Stimulated activated naive CD8-positive, alpha-beta T cell treated with anti-CD3 and anti-CD28 coated beads, Interleukin-15, amount 100 ng/mL, for 72 hours (primary cell): Measurements from ENCODE around the gene MIR17HG.
A peak's percentile ranks its signal among the peaks of the same experiment; 100 is the strongest.

Experiments
- ATAC-seq: fragments of 150-1000 bp; cut with Tn5 transposase; 2 replicates; pipeline ENCODE4 v1.10.0; 2021; ENCODE audit warnings: mild to moderate bottlenecking, moderate library complexity
- DNase-seq, 2 donors: peaks; one replicate each; pipeline ENCODE4 v3.0.0; 2021 to 2022
- H3K27ac Mint-ChIP-seq, 2 donors: one replicate each; pipeline ENCODE4 v1.8.0; 2022; ENCODE audit warnings: mild to moderate bottlenecking in 2 of 2, mixed read lengths in 2 of 2, moderate library complexity in 2 of 2
- H3K27me3 Mint-ChIP-seq: one replicate; pipeline ENCODE4 v1.8.0; 2022; ENCODE audit warnings: mixed read lengths
- H3K4me1 Mint-ChIP-seq: one replicate; pipeline ENCODE4 v1.8.0; 2022; ENCODE audit warnings: mild to moderate bottlenecking, mixed read lengths
- H3K4me3 Mint-ChIP-seq, 2 donors: one replicate each; pipeline ENCODE4 v1.8.0; 2022; ENCODE audit warnings: mild to moderate bottlenecking in 2 of 2, mixed read lengths in 2 of 2, moderate library complexity in 1 of 2
- H3K9me3 Mint-ChIP-seq, 2 donors: one replicate each; pipeline ENCODE4 v1.8.0; 2022; ENCODE audit warnings: mixed read lengths in 2 of 2

MIR17HG gene

DNA sequence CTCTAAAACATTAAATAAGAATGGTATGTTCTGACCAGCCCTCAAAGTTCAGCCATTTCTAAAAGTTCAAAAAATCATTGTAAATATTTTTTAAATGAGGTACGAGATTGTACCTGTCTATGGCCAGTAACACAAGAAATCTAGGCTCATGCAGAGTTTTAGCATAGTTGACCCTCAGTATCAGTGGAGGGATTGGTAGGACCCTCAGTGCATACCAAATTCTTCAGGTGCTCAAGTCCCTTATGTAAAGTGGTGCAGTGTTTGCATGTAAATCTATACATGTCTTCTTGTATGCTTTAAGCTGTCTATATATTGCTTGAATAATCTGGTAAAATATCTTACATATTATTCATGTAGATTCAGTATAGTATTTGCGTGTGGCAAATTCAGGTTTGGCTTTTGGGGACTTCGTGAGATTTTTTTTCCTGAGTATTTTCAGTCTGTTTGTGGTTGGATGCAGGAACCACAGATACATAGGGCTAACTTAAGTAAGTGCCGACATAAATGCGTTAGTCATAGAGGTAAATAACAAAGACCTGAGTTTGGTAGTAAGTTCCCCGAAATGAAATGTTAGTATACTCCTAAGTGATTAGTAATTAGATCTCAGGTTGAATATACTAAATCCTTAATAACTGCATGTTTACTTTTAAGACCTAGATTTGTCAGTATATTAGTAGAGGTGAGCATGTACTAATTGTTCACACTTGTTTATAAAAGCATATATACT is 7.8 kb downstream of the MIR17HG start:
- no peak overlapping the region for H3K4me3 Mint-ChIP-seq
- ATAC-seq (no peak), DNase-seq (no peak)
- peaks cover 45% of the 10 kb centered on the region for H3K4me1 Mint-ChIP-seq
- no peaks in the 10 kb centered on the region for H3K27me3 Mint-ChIP-seq
- no peaks in the 10 kb centered on the region for H3K9me3 Mint-ChIP-seq
- no peak overlapping the region for H3K27ac Mint-ChIP-seq

- peaks cover 37% of the 10 kb centered on the region for H3K4me1 Mint-ChIP-seq
- no peak overlapping the region for H3K27ac Mint-ChIP-seq
Observed at GRCh38 chr13:91355826-91356710, 8.6 kb downstream of the MIR17HG start.

GRCh38 chr13:91356919-91357612 is 9.6 kb downstream of the MIR17HG start:
- no peaks in the 10 kb centered on the region for H3K27me3 Mint-ChIP-seq
- no peak overlapping the region for H3K4me3 Mint-ChIP-seq
- H3K9me3 Mint-ChIP-seq: no peaks in the 10 kb centered on the region
- no peak for DNase-seq
- peak overlapping the region in 1 of 2 donors; percentile 59 for H3K27ac Mint-ChIP-seq
- H3K4me1 Mint-ChIP-seq: peaks cover 31% of the 10 kb centered on the region
- ATAC-seq: no peak

More at GRCh38 chr13:91355826-91356710, 8.6 kb downstream of the MIR17HG start:
- ATAC-seq (no peak), DNase-seq (no peak)
- no peaks in the 10 kb centered on the region for H3K27me3 Mint-ChIP-seq
- H3K4me3 Mint-ChIP-seq: no peak overlapping the region
- no peaks in the 10 kb centered on the region for H3K9me3 Mint-ChIP-seq

GRCh38 chr13:91357613-91358386 is 10.3 kb downstream of the MIR17HG start:
- peaks cover 31% of the 10 kb centered on the region for H3K4me1 Mint-ChIP-seq
- H3K4me3 Mint-ChIP-seq: no peak overlapping the region
- no peak overlapping the region for H3K27ac Mint-ChIP-seq
- ATAC-seq (no peak), DNase-seq (no peak)
- H3K9me3 Mint-ChIP-seq: no peaks in the 10 kb centered on the region
- H3K27me3 Mint-ChIP-seq: no peaks in the 10 kb centered on the region

GRCh38 chr13:91358387-91358782 is 10.9 kb downstream of the MIR17HG start:
- Mint-ChIP-seq H3K27ac (no peak overlapping the region), H3K27me3 (no peaks in the 10 kb centered on the region), H3K9me3 (no peaks in the 10 kb centered on the region), H3K4me1 (peaks cover 29% of the 10 kb centered on the region), H3K4me3 (no peak overlapping the region)
- DNase-seq (no peak), ATAC-seq (no peak)

GRCh38 chr13:91359111-91359510 is 11.6 kb downstream of the MIR17HG start:
- H3K27me3 Mint-ChIP-seq: no peaks in the 10 kb centered on the region

GRCh38 chr13:91359631-91360030 is 12.1 kb downstream of the MIR17HG start:
- Mint-ChIP-seq H3K4me3 (no peak overlapping the region), H3K4me1 (peaks cover 20% of the 10 kb centered on the region), H3K27ac (no peak overlapping the region), H3K27me3 (no peaks in the 10 kb centered on the region), H3K9me3 (no peaks in the 10 kb centered on the region)
- no peak for DNase-seq
- ATAC-seq: no peak

More at GRCh38 chr13:91359111-91359510, 11.6 kb downstream of the MIR17HG start:
- H3K27ac Mint-ChIP-seq: no peak overlapping the region
- H3K4me1 Mint-ChIP-seq: peaks cover 22% of the 10 kb centered on the region
- no peak for DNase-seq
- H3K4me3 Mint-ChIP-seq: no peak overlapping the region
- peak; percentile 40 for ATAC-seq
- no peaks in the 10 kb centered on the region for H3K9me3 Mint-ChIP-seq

GRCh38 chr13:91360246-91360751 is 12.8 kb downstream of the MIR17HG start:
- ATAC-seq: no peak
- no peaks in the 10 kb centered on the region for H3K9me3 Mint-ChIP-seq
- H3K27me3 Mint-ChIP-seq: no peaks in the 10 kb centered on the region
- no peak overlapping the region for H3K4me3 Mint-ChIP-seq
- no peak overlapping the region for H3K27ac Mint-ChIP-seq
- DNase-seq: no peak
- H3K4me1 Mint-ChIP-seq: peaks cover 16% of the 10 kb centered on the region

DNA sequence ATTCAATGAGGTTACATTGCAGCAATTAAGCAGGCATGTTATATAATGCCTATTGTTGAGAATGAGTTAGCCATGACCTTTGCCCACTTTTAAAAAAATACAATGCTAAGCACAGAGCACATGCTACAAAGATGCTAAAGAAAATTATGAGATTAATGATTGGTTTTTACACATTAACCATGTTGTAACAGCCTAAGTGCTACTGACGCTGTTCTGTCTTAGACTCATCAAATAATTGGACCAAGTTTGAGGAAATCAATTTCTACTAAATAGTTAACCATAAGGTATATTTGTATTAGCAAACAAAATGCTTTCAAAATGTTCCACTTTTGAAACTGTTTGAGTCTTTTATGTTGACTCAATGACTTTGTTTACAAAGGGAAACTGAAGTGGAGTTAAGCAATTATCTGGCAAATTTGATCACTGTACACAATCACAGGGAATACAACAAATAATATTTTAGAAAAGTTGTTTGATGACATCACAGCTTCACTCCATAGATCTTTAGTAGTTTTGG is 14.3 kb downstream of the MIR17HG start:
- H3K9me3 Mint-ChIP-seq: no peaks in the 10 kb centered on the region
- H3K27me3 Mint-ChIP-seq: no peaks in the 10 kb centered on the region
- no peak for ATAC-seq
- H3K4me1 Mint-ChIP-seq: peaks cover 7% of the 10 kb centered on the region
- no peak for DNase-seq
- H3K4me3 Mint-ChIP-seq: no peak overlapping the region
- no peak overlapping the region for H3K27ac Mint-ChIP-seq

GRCh38 chr13:91362908-91363307 is 15.4 kb downstream of the MIR17HG start:
- Mint-ChIP-seq H3K27ac (no peak overlapping the region), H3K4me3 (no peak overlapping the region), H3K27me3 (no peaks in the 10 kb centered on the region), H3K4me1 (no peaks in the 10 kb centered on the region), H3K9me3 (no peaks in the 10 kb centered on the region)
- ATAC-seq: no peak
- DNase-seq: no peak

- DNase-seq (no peak), ATAC-seq (no peak)
- H3K27ac Mint-ChIP-seq: no peak overlapping the region
- no peak overlapping the region for H3K4me3 Mint-ChIP-seq
- H3K4me1 Mint-ChIP-seq: no peaks in the 10 kb centered on the region
- no peaks in the 10 kb centered on the region for H3K27me3 Mint-ChIP-seq
- no peaks in the 10 kb centered on the region for H3K9me3 Mint-ChIP-seq
Observed at GRCh38 chr13:91368101-91368500, 20.6 kb downstream of the MIR17HG start.

GRCh38 chr13:91368676-91369440 is 21.4 kb downstream of the MIR17HG start:
- H3K27me3 Mint-ChIP-seq: no peaks in the 10 kb centered on the region
- DNase-seq: peak in 1 of 2 donors; percentile 18
- H3K4me1 Mint-ChIP-seq: no peaks in the 10 kb centered on the region
- H3K9me3 Mint-ChIP-seq: no peaks in the 10 kb centered on the region
- peak overlapping the region in 1 of 2 donors; percentile 31 for H3K27ac Mint-ChIP-seq
- peak; percentile 86 for ATAC-seq
- peak overlapping the region in 1 of 2 donors; percentile 65 for H3K4me3 Mint-ChIP-seq

GRCh38 chr13:91369441-91369831 is 21.9 kb downstream of the MIR17HG start:
- ATAC-seq (peak; percentile 74), DNase-seq (peak in 1 of 2 donors; percentile 23)
- H3K4me1 Mint-ChIP-seq: no peaks in the 10 kb centered on the region
- no peaks in the 10 kb centered on the region for H3K27me3 Mint-ChIP-seq
- peak overlapping the region in 1 of 2 donors; percentile 3 for H3K27ac Mint-ChIP-seq
- H3K9me3 Mint-ChIP-seq: no peaks in the 10 kb centered on the region
- no peak overlapping the region for H3K4me3 Mint-ChIP-seq

DNA sequence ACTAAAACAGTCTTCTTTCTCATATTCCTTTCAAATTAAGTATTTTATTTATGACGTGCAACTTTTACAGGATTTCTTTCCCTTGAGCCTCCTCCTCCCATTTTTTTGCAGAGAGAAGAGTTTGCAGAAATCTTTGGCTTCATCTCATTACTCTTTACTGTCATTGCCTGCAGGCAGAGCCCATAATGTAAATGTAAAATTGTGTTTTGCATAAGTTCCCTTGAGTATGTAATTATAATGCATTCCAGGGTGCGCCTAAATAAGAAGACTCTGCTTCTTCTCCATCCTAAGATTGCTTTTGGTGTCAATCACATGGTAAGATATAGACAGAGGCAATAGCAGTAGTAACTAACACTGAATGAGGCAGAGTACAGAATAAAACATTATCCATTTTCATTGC is 23.0 kb downstream of the MIR17HG start:
- Mint-ChIP-seq H3K9me3 (no peaks in the 10 kb centered on the region), H3K4me1 (peaks cover 8% of the 10 kb centered on the region), H3K27me3 (no peaks in the 10 kb centered on the region), H3K27ac (no peak overlapping the region), H3K4me3 (no peak overlapping the region)
- DNase-seq: no peak
- no peak for ATAC-seq
